A204.1 (cell line): ENCODE results near the gene F2RL3.

Experiments used
- FAIRE-seq: peaks from 2 replicates; lab custom pipeline; 2012; peaks lifted over from hg19 to GRCh38; lab: Jason Lieb, UNC

F2RL3 gene

GRCh38 chr19:16875584-16876555 lies 12.9 kb upstream of the F2RL3 start:
- no peak for FAIRE-seq

GRCh38 chr19:16876904-16877361 lies 11.9 kb upstream of the F2RL3 start:
- no peak for FAIRE-seq

DNA sequence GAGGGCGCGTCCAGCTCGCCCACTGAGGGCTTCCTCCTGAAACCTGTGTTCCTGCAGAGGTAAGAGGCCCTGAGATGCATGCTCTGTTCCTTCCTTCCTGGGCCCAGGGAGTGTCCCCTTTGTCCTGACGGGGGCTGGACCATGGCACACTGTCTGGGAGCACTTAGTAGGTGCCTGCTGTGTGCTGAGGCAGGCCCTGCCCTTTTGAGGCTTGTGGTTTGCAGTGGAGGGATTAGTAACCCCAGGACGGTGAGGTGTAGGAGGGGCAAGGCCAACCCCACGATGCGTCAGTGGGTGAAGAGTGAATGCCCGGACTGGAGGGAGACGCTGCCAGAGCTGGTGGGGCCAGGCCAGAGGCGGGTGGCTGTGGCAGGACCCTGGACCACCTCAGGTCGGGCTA lies 11.2 kb upstream of the F2RL3 start:
- no peak for FAIRE-seq

DNA sequence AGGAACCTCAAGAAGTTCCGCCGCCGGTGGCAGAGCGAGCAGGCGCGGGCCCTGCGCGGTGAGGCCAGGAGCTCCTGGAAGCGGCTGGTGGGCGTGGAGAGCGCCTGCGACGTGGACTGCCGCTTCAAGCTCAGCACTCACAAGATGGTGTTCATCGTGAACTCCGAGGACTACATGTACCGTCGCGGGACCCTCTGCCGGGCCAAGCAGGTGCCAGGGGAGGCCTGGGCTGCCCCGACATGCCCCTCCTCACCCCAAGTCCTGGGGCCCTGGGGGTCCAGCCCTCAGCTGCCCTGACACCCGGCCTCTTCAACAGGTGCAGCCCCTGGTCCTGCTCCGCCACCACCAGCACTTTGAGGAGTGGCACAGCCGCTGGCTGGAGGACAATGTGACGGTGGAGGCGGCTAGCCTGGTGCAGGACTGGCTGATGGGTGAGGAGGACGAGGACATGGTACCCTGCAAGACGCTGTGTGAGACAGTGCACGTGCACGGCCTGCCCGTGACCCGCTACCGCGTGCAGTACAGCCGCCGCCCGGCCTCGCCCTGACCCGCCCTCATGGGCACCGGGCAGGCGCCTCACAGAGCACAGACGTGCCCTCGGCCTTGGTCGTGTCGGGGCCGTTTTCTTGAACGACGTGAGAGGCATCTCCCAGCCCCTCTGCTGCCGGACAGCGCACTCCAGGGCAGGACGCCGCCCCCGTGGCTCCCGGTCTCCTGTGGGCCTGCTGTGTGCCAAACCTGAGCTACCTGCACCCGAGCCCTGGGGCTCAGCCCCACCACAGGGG lies 10.4 kb upstream of the F2RL3 start:
- no peak for FAIRE-seq

GRCh38 chr19:16880884-16881554 lies 7.8 kb upstream of the F2RL3 start:
- no peak for FAIRE-seq

DNA sequence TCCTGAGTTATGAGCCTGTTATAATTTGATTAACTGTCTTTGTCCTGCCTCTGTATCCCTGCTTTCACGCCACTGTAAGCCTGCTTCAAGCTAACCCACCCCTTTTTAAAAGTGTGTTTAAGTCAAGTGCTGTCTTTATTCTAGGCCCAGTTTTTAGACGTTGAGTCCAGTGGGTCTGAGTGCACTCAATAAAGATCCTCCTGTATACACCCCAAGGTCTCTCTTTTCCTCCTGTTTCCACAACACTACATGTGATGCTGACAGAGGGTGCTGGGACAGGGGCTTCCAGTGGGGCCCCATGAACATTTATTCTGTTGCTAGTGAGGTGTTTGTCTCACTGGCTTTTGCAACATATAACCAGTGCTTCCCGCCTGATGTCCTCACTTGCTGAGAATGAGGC lies 6.7 kb upstream of the F2RL3 start:
- FAIRE-seq, result no peak

GRCh38 chr19:16883522-16883921 lies 5.3 kb upstream of the F2RL3 start:
- FAIRE-seq, result no peak

- no peak for FAIRE-seq
Observed at GRCh38 chr19:16885166-16885565, 3.6 kb upstream of the F2RL3 start.

DNA sequence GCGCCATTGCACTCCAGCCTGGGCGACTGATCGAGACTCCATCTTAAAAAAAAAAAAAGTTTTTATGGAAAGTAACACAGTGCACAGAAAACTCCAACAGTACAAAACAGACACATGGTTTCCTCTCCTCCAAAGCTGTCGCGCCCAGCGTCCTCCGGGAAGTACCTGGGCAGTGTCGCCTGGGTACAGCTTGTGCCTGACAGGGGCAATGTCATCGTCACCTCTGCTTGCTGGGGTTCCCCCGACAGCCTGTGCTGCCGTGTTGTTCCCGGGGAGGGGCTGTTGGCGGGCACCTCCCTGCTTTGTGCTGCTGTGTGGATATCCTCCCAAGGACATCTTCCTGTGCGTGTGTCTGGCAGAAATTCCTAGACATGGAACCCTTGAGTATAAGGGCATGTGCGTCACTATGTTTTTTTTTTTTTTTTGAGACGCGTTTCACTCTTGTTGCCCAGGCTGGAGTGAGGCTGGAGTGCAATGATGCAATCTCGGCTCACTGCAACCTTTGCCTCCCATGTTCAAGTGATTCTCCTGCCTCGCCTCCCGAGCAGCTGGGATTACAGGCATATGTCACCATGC lies 2.4 kb upstream of the F2RL3 start:
- FAIRE-seq, result no peak

GRCh38 chr19:16887353-16888265 lies 1.2 kb upstream of the F2RL3 start:
- no peak for FAIRE-seq

DNA sequence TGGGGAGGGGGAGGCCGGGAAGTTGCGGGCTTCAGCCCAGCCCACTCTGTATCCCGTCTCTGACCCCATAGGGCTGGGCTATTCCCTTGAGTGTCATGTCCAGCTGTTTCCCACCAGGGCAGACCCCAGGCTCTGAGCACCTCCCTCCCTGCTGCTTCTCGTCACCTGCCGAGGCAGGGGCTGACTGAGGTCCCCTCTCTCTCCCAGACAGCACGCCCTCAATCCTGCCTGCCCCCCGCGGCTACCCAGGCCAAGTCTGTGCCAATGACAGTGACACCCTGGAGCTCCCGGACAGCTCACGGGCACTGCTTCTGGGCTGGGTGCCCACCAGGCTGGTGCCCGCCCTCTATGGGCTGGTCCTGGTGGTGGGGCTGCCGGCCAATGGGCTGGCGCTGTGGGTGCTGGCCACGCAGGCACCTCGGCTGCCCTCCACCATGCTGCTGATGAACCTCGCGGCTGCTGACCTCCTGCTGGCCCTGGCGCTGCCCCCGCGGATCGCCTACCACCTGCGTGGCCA lies 625 bp downstream of the F2RL3 start:
- no peak for FAIRE-seq

- no peak for FAIRE-seq
Observed at GRCh38 chr19:16889883-16890460, 1.2 kb downstream of the F2RL3 start.

- no peak for FAIRE-seq
Observed at GRCh38 chr19:16890461-16891184, 1.8 kb downstream of the F2RL3 start.

- no peak for FAIRE-seq
Observed at GRCh38 chr19:16891696-16892382, 3.0 kb downstream of the F2RL3 start.

- FAIRE-seq, result no peak
Observed at GRCh38 chr19:16892436-16892835, 3.6 kb downstream of the F2RL3 start.

DNA sequence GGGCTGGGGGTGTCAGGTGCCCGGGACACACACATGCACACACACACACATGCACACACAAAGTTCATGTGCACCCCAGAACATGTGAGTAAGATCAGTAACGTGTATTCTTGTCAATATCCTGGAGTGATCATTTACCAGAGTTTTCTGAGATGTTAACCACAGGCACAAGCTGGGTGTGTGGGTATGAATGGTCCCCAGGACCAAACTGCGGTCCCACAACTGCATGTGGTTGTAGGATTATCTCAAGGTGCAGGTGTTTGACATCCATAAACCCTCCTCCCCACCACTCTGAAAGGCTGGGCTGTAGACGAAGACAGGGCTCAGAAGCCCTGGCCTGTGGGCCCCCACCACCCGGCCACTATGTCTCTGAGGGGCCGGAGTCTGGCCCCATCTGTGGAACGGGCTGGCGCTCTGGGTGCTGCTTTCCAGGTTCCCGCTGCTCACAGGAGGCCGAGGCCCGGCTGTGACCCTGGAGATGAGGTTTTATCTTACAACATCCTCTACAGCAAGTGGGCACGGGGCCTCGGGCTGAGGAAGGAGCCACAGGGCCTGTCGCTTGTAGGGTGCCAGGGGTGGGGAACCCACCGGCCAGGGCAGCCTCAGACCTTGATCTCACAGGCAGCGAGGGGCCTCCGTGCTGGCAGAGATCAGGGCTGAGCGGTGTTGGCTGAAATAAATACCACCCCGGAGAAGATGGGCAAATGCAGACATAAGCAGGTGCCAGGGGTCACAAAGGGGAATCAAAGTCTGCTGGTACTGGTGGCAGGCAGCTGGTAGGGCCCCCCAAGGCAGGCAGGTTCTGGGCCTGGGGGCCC lies 4.3 kb downstream of the F2RL3 start:
- no peak for FAIRE-seq

DNA sequence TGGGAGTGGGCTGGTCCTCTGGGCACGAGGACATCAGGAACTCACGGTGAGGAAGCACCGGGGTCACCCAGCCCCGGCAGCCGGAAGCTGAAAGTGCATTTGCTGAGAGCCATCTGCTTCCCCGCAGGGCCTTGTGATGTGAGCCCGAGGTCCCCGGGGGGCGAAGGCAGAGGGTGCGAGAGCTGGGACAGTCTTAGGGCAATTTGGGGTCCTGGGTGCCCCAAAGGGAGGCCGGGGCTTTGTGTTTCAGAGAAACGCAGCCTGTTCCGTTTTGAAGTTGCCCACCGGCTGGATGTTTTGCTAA lies 4.8 kb downstream of the F2RL3 start:
- no peak for FAIRE-seq

- no peak for FAIRE-seq
Observed at GRCh38 chr19:16894080-16894479, 5.3 kb downstream of the F2RL3 start.
